Effector CD4-positive, alpha-beta T cell (primary cell): ENCODE data around the gene C1orf116.
A peak's percentile ranks its signal among the peaks of the same experiment; 100 is the strongest.
"Not testable (repeated sequence)": the region's sequence is repeated elsewhere in the genome, so short reads cannot be mapped to it uniquely, and the experiment has no call there.

ENCODE experiments used
- DNase-seq: peaks from one replicate; pipeline ENCODE4 v3.0.0-alpha.2; 2020

The C1orf116 gene

GRCh38 chr1:207058878-207059867, 26.6 kb upstream of the C1orf116 start:
- DNase-seq: no peak

- no peak for DNase-seq
Measured at GRCh38 chr1:207058252-207058651, 25.7 kb upstream of the C1orf116 start.

- DNase-seq: no peak
Measured at GRCh38 chr1:207056673-207057072, 24.1 kb upstream of the C1orf116 start.

- DNase-seq: no peak
Measured at GRCh38 chr1:207055386-207056001, 22.9 kb upstream of the C1orf116 start.

- DNase-seq: no peak
Measured at GRCh38 chr1:207054491-207054890, 21.9 kb upstream of the C1orf116 start.

DNA sequence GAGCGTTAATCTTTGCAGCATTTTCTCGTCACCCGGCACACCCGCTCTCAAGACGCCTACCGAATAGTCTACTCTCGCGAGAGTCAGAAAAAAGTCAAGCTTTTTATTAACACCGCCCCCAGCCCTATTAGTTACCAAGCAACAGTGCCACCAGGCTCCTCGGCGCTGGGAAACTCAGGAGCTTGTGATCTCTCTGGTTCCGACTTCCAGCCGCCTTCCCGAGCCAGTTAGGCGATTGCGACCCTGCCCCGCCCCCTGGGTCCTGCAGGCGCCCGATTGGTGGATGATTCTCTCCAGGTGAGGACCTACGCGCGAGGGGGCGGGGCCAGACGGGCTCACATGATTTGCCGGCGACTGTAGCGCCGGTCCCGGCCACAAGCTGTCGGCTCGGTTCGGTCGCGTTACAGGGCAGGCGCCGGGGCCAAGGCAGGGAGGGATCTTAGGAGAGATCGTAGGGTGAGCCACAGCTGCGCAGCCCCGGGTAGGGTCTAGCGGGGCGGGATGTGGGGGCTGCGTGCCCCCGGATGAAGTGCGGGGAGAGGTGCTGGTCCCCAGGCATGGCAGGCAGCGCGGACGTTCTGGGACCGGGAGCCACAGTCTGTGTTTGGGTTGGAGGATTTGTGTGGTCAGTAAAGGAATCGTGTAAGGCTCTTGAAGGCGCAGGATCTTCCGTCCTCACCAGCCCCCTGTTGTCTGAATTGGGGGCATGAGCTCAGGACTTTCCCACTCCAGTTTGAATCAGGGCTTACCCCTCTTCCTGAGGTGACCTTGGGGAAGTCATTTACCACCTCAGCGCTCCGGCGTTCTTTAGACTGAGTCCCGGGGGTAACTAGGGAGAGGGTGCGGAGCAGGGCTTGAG, 20.6 kb upstream of the C1orf116 start, which contains the start of gene PFKFB2:
PFKFB2 (plus strand) TSS at position 365 of the 859 bp plus-strand sequence. CDS start 1,443 bp downstream, outside the sequence.
- DNase-seq: peak; percentile 93

- no peak for DNase-seq
Measured at GRCh38 chr1:207051191-207051943, 18.8 kb upstream of the C1orf116 start, which contains the start of gene YOD1. Gene YOD1 (minus strand): TSS chr1:207051208. CDS start chr1:207051030, 178 bp downstream.

DNA sequence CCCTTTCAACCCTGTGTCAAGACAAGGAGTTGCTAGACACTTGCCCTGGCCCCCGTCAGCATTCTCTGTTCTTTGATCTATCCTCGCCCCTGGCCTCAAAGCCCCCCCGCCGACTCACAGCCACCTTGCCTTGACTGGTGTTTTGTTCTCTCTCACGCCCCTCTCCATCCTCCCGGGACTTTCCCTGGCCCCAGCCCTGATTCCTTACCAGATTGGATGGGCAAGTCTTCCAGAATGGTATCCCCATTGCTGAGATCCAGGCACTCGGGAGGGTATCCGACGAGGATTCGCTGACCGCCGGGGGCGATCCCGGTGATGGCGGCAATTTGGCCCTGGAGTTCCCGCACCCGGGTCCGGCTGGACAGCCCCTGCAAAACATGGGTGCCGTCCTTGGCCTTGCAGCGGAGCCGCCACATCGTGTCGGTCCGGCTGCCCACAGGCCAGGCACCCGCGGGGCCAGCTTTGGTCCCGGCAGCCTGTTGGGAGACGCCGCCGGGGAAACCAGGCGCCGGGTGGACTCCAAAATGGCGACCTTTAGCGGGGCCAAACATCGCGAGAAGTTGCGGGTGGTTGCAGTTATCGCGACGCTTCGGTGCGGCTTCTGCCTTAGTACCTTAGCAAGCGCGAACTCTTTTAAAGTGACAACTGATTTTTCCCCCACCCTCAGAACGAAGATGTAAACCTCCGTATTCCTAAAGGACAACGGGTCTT, 18.1 kb upstream of the C1orf116 start:
- DNase-seq: peak; percentile 90

DNA sequence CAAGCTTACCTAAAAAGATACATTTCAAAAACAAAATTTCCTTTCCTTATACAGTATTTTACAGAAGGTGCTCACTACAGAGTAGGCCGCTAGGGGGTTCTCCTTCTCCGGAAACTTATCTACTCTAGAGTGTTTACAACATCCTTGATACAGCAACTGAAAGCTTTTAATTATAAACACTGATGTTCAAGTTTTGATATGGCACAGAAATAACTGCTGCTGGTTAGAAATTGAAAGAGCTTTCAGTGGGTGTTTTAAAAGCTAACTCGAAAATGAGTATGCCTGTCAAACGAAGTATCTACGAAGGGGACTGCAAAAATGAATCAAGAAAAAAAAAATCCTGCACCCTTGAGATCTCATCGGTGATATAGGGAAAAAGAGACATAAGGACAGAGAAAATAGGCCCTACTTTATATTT, 17.4 kb upstream of the C1orf116 start:
- DNase-seq: peak; percentile 41

GRCh38 chr1:207049514-207049913, 17.0 kb upstream of the C1orf116 start:
- no peak for DNase-seq

GRCh38 chr1:207049054-207049453, 16.5 kb upstream of the C1orf116 start:
- DNase-seq: no peak

DNA sequence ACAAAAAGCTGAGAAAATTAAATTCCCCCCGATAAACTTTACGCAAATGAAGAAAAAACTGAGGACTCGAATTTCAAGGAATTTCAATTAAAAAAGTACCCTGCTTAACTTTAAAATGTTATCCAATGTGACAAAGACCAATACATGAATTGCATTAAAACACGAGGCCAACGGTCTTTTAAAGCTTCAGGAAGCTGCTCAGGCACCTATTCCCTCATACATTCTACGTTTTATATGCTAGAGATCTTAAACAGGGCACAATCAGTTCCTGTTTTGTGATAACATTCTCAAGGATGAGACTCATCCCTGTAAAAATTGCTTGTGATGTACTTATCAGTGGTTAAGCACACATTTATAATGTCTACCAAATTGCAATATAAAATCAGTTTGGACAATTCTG, 15.5 kb upstream of the C1orf116 start:
- DNase-seq: no peak

- no peak for DNase-seq
Measured at GRCh38 chr1:207047505-207047904, 14.9 kb upstream of the C1orf116 start.

DNA sequence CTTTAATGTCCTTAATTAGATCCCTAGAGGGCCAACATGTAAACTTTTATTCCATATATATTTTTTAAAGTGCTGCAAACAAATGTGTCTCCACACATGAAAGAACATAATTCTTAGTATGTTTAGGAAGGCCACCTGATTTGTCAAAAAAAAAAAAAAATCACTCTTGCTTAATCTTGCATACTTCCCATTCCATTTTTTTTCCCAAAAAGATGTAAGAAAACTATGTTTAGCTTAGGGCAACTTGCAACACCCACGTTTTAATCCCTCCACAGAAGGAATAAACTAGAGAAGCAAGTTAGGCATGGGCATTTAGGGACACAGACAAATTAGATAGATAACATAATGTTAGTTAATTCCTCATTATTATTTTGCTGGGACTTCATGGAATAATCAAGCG, 12.9 kb upstream of the C1orf116 start:
- DNase-seq: no peak

GRCh38 chr1:207041397-207041796, 8.8 kb upstream of the C1orf116 start:
- DNase-seq: not testable (repeated sequence)

DNA sequence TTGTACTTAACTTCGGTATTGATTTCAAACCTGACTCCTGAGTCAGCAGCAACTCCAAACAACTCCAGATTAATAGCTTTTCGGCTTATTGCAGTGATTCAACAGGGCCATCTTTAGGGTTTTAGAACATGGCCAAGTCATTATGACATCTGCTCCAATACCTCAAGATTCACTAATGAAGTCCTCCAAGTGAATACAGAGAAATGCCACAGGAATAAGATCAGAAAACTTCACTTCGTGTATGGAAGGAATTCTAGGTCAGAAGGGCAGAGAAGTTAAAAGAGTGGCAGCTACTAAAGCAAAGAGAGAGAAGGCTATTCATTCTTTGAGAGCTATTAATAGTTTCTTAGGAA, 7.6 kb upstream of the C1orf116 start:
- no peak for DNase-seq

DNA sequence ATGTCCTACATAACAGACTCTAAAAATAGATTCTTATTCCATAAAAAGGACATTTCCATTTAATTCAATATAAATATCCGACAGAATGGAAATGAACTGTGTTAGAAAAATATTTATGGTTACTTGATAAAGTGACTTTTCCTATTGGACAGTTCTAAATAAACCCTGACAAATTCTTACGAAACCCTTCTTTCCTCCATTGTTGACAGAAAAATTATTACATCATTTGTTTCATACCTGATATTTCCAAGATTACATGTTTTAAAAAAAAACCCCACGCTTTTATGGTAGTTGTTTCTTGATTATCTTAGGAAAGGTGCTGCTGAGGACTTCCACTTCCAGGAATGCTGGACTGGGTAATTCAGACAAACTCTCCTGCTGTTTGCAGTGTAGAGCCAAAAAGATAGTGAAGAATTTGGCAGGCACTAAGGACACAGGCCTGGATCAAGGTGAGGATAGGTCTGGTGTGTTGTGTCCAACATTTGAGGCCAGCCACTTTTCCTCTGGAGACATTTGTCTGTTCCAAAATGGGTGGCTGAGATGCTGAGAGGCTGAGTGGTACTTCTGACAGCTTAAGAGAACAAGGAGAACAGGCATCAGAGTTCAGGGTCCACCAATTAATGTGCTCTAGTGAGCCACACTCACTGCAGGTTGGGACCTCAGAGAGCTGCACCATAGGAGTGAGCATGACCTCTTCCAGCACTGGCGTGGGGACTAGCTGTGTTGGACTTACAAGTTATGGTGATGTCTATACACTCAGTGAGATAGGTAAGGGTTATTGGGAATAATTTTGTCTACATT, 7.0 kb upstream of the C1orf116 start:
- DNase-seq: no peak

GRCh38 chr1:207036865-207037264, 4.3 kb upstream of the C1orf116 start:
- DNase-seq: no peak

DNA sequence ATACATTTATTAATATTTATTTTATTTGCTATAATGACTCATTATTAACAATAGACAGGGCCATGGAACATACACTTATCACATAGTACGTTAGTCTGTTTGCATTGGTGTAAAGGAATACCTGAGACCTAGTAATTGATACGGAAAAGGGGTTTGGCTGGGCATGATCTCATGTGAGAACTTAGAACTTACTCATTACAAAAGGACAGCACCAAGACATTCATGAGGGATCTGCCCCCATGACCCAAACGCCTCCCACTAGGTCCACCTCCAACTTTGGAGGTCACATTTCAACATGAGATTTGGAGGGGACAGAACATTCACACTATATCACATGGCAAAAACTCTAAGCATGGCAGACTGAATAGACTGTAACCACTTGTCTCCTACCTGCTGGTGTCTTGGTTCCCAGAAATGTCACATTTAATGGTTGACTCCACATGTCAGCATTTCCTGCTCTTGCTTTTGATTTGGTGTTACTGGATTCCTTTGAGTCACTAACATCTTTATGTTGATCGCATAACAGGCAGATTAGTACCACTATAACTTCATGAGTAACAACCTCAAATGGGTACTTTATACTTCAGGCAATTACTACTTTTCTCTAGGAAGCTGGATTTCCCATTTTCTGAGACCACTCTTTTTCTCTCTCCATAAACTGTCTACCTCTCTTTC, 3.5 kb upstream of the C1orf116 start:
- DNase-seq: no peak

- DNase-seq: no peak
Measured at GRCh38 chr1:207034998-207035397, 2.4 kb upstream of the C1orf116 start.
